GM18870 (cell line): ENCODE results near the gene ZNRF2.

Experiments
- ATAC-seq: cut with Tn5 transposase; IDR thresholded peaks from one replicate; pipeline ENCODE4 v1.9.1; 2021; ENCODE audit warnings: moderate library complexity; ENCODE audit not compliant: unreplicated experiment

Gene ZNRF2

DNA sequence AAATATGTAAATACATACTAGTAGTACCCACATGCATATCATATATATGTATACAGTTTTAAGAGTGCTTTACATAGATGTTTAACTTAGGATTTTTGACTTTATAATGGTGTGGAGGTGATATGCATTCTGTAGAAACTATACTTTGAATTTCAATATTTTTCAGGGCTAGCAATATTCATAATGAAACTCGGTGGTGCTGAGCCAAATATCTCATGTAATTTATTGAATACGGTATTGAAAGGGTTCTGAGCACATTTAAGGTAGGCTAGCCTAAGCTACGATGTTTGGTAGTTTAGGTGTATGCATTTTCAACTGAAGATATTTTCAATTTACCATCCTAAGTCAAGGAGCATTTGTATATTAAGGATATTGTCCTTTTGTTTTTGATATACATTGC is 36.0 kb downstream of the ZNRF2 start:
- ATAC-seq, result no peak

- no peak for ATAC-seq
Measured at GRCh38 chr7:30321089-30321881, 36.9 kb downstream of the ZNRF2 start.

DNA sequence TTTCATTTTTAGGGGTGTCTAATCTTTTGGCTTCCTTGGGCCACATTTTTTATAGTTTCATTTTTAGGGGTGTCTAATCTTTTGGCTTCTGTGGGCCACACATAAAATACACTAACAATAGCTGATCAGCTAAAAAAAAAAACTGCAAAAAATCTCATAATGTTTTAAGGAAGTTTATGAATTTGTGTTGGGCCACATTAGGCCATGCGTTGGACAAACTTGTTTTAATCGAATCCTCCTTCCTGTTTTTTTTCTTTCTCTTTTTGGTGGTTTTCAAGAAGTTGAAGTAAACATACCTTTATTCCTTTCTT is 37.4 kb downstream of the ZNRF2 start:
- no peak for ATAC-seq

- peak; percentile 55 for ATAC-seq
Measured at GRCh38 chr7:30322271-30323005, 38.0 kb downstream of the ZNRF2 start.

DNA sequence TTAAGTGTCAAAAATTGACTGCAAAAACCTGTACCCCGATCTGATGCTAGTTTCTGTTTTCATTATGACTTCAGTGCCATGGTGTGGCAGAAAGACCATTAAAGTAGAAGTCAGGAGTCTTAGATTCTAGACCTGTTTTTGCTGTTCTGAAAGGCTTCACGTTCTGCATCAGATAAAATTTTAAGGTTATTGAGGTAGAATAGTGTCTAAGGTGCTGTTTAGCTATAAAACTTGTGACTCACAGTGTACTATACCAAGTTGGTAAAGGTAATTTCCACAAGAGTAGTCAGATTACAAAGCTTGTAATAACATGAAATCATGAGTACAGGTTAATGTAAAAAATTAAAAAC is 38.6 kb downstream of the ZNRF2 start:
- peak; percentile 61 for ATAC-seq

- no peak for ATAC-seq
Measured at GRCh38 chr7:30327813-30328212, 43.4 kb downstream of the ZNRF2 start.

DNA sequence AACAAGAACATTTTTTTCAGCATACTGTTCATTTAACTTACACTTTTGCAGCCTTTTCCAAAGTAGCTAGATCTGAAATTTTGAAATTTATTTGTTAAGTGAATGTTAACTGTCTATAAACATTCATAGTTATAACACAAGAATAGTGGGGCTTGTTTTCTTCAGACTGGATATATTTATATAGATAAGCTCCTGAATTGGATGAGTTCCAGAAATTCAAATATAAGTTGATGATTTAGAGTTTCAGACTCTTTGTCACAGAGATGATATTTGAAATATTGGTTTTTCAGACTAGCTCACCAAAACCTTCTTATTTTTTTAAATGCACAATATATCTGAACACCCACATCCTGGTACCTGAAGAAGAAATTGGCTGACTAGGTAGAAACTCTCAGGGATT is 44.0 kb downstream of the ZNRF2 start:
- ATAC-seq, result no peak

GRCh38 chr7:30329716-30330115 is 45.3 kb downstream of the ZNRF2 start:
- ATAC-seq, result no peak

GRCh38 chr7:30330134-30331111 is 46.0 kb downstream of the ZNRF2 start:
- ATAC-seq, result peak; percentile 91

- no peak for ATAC-seq
Measured at GRCh38 chr7:30331338-30331737, 46.9 kb downstream of the ZNRF2 start.

DNA sequence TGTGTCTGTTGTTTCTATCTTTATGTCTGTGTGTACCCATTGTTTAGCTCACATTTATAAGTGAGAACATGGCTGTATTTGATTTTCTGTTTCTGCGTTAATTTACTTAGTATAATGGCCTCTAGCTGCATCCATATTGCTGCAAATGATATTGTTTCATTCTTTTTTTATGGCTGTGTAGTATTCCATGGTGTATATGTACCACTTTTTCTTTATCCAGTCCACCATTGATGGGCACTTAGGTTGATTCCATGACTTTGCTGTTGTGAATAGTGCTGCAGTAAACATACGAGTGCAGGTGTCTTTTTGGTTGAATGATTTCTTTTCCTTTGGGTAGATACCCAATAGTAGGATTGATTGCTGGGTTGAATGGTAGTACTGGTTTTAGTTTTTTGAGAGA is 48.2 kb downstream of the ZNRF2 start:
- no peak for ATAC-seq

DNA sequence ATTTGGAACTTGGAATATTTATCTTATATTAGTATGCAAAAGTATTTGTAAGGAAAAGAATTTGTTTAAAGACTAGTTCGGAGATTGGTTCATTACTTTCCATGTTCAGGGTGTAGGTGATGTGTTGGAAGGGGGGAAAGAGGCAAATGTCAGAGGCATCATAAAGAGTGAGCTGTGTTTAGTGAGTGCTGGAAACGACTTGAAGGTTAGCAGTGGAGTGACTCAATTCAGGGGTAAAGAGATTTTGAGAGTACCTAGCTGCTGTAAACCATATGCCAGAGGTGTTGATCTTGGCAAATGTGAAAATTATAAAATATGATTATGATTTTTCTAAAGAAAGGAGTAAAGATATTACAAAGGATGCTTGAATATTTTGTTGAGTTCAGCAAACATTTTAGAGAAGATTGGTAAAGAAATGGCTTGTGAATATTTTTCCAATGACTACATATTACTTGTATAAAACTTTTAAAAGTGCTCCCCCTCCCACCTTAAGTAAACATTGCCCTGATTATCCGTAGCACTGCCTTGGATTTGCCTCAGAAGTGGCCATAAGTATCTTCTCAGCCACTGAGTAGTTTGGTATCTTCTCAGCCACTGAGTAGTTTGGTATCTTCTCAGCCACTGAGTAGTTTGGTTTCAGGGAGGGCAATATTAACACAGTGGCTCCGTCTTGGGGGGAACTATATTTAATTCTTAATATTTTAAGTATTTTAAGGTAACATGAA is 51.5 kb downstream of the ZNRF2 start:
- no peak for ATAC-seq

DNA sequence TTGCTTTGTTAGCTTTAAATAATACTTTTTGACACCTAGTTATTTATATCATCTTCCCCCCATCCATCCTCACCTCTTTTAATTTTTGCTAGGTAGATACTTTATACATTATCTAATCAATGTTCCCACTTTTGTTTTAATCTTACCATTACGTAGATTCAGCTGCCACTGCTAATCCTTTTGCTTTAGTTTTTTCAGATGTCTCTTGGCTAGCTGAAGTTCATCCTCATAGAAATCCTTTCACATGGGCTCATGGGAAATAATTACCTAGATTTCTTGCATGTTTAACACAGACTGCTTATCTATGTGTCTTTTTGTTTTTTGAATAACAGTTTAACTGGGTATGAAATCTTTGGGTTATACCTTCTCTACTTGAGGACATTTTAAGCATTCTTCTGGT is 60.1 kb downstream of the ZNRF2 start:
- no peak for ATAC-seq

GRCh38 chr7:30347226-30348082 is 63.1 kb downstream of the ZNRF2 start:
- peak; percentile 8 for ATAC-seq

GRCh38 chr7:30348083-30348560 is 63.7 kb downstream of the ZNRF2 start:
- ATAC-seq, result peak; percentile 89

- no peak for ATAC-seq
Measured at GRCh38 chr7:30349170-30349569, 64.8 kb downstream of the ZNRF2 start.

GRCh38 chr7:30349816-30350215 is 65.4 kb downstream of the ZNRF2 start:
- no peak for ATAC-seq

- no peak for ATAC-seq
Measured at GRCh38 chr7:30351286-30351685, 66.9 kb downstream of the ZNRF2 start.

DNA sequence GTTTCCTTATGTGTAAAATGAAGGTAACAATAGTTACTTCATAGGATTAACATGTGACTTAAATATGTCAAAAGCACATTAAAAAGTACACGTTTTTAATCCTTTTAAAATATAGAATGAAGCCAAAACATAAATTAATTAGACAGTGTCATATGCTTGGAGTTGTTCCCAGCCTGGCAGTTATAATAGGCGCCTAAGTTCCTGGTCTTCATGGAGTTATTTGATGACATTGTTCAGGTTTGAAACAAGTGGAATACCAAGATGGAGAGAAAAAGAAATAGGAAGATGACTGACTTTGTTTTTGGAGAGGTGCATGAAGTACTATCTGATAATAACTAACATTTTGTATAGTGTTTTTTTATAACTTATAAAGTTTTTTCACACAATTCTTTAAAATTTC is 67.3 kb downstream of the ZNRF2 start:
- ATAC-seq, result no peak

- no peak for ATAC-seq
Measured at GRCh38 chr7:30352169-30352568, 67.8 kb downstream of the ZNRF2 start.
